Mesenchymal stem cell (in vitro differentiated cells and primary cell): Measurements from ENCODE around the gene FBXO31.

Experiments
- DNase-seq: peaks from one replicate; pipeline ENCODE4 v3.0.0-alpha.2; 2013
- H2AFZ ChIP-seq: one replicate; pipeline ENCODE4 v1.6.1; 2013; ENCODE audit warnings: low read depth, mild to moderate bottlenecking, control low read depth, inconsistent platforms, low read length, moderate library complexity
- H2AK5ac ChIP-seq: 2 replicates; pipeline ENCODE4 v1.6.1; 2013; ENCODE audit warnings: low read length, moderate library complexity, mild to moderate bottlenecking, inconsistent platforms; ENCODE audit not compliant: severe bottlenecking
- H2BK120ac ChIP-seq: one replicate; pipeline ENCODE4 v1.6.1; 2013; ENCODE audit warnings: low read depth, mild to moderate bottlenecking, inconsistent platforms, low read length, moderate library complexity
- H2BK12ac ChIP-seq, 2 experiments: one replicate each; pipeline ENCODE4 v1.6.1; 2013; ENCODE audit warnings: inconsistent platforms in 2 of 2, low read length in 2 of 2, mild to moderate bottlenecking in 2 of 2, moderate library complexity in 2 of 2, control low read depth in 1 of 2
- H2BK15ac ChIP-seq: one replicate; pipeline ENCODE4 v1.6.1; 2013; ENCODE audit warnings: mild to moderate bottlenecking, low read depth, inconsistent platforms; ENCODE audit not compliant: poor library complexity, severe bottlenecking
- H2BK5ac ChIP-seq: 2 replicates; pipeline ENCODE4 v1.6.1; 2013; ENCODE audit warnings: low read depth, mild to moderate bottlenecking, low read length, control low read depth, inconsistent platforms; ENCODE audit not compliant: poor library complexity, severe bottlenecking
- H3K14ac ChIP-seq, 2 experiments: one replicate each; pipeline ENCODE4 v1.6.1; 2013; ENCODE audit warnings: inconsistent platforms in 2 of 2, low read length in 2 of 2, control low read depth in 1 of 2, mild to moderate bottlenecking in 1 of 2, moderate library complexity in 1 of 2
- H3K18ac ChIP-seq, 2 experiments: one replicate each; pipeline ENCODE4 v1.6.1; 2013; ENCODE audit warnings: inconsistent platforms in 2 of 2, low read length in 2 of 2, control low read depth in 1 of 2, low read depth in 1 of 2, mild to moderate bottlenecking in 1 of 2
- H3K23ac ChIP-seq, 2 experiments: one replicate each; pipeline ENCODE4 v1.6.1; 2013; ENCODE audit warnings: inconsistent platforms in 2 of 2, low read length in 2 of 2, mild to moderate bottlenecking in 2 of 2, moderate library complexity in 2 of 2, control low read depth in 1 of 2
- H3K27ac ChIP-seq: 2 replicates; pipeline ENCODE4 v1.5.1; 2013; ENCODE audit warnings: mild to moderate bottlenecking, moderate library complexity, low read length, control low read depth, inconsistent platforms; ENCODE audit not compliant: poor library complexity, severe bottlenecking
- H3K27me3 ChIP-seq, 2 experiments: 2 replicates each; pipeline versions ENCODE4 v1.6.1 to v1.7.0; 2013; ENCODE audit warnings: low read length in 2 of 2, mild to moderate bottlenecking in 2 of 2, moderate library complexity in 2 of 2, control low read depth in 1 of 2, inconsistent platforms in 1 of 2; ENCODE audit not compliant: control insufficient read depth in 1 of 2, insufficient read depth in 1 of 2
- H3K36me3 ChIP-seq, 2 experiments: 2 replicates each; pipeline versions ENCODE4 v1.6.1 to v1.7.0; 2013; ENCODE audit warnings: low read length in 2 of 2, control low read depth in 1 of 2, inconsistent platforms in 1 of 2, low read depth in 1 of 2, mild to moderate bottlenecking in 1 of 2; ENCODE audit not compliant: insufficient read depth in 2 of 2, control insufficient read depth in 1 of 2
- H3K4ac ChIP-seq, 2 experiments: one replicate each; pipeline ENCODE4 v1.6.1; 2013; ENCODE audit warnings: inconsistent platforms in 2 of 2, low read length in 2 of 2, mild to moderate bottlenecking in 2 of 2, moderate library complexity in 2 of 2, control low read depth in 1 of 2, low read depth in 1 of 2
- H3K4me1 ChIP-seq: 2 replicates; pipeline ENCODE4 v1.6.1; 2013; ENCODE audit warnings: low read depth, low read length, control low read depth; ENCODE audit not compliant: control insufficient read depth, insufficient read depth
- H3K4me2 ChIP-seq: 2 replicates; pipeline ENCODE4 v1.6.1; 2013; ENCODE audit warnings: low read length, mild to moderate bottlenecking, inconsistent platforms; ENCODE audit not compliant: poor library complexity, severe bottlenecking
- H3K4me3 ChIP-seq, 2 experiments: 2 replicates each; pipeline versions ENCODE4 v1.5.1 to v1.7.0; 2013; ENCODE audit warnings: low read length in 2 of 2, mild to moderate bottlenecking in 2 of 2, control low read depth in 1 of 2, low read depth in 1 of 2; ENCODE audit not compliant: insufficient read depth in 1 of 2
- H3K79me1 ChIP-seq: replicated peaks from 2 replicates; pipeline ENCODE4 v1.6.1; 2013; ENCODE audit warnings: mild to moderate bottlenecking, control low read depth, low read length, inconsistent platforms; ENCODE audit not compliant: poor library complexity, severe bottlenecking
- H3K9ac ChIP-seq: 2 replicates; pipeline ENCODE4 v1.7.0; 2013; ENCODE audit warnings: mild to moderate bottlenecking, low read length, moderate library complexity
- H3K9me3 ChIP-seq: 2 replicates; pipeline ENCODE4 v1.7.0; 2013; ENCODE audit warnings: mild to moderate bottlenecking, low read length; ENCODE audit not compliant: control insufficient read depth
- H4K8ac ChIP-seq: one replicate; pipeline ENCODE4 v1.6.1; 2013; ENCODE audit warnings: inconsistent platforms, mild to moderate bottlenecking, low read length, moderate library complexity
- H4K91ac ChIP-seq: one replicate; pipeline ENCODE4 v1.6.1; 2013; ENCODE audit warnings: mild to moderate bottlenecking, low read length, inconsistent platforms
- WGBS: methylation state at CpG from one replicate; pipeline ENCODE4 v1.1.7; 2013; ENCODE audit warnings: mixed read lengths; 5-methylcytosine and 5-hydroxymethylcytosine counted together

The FBXO31 gene

DNA sequence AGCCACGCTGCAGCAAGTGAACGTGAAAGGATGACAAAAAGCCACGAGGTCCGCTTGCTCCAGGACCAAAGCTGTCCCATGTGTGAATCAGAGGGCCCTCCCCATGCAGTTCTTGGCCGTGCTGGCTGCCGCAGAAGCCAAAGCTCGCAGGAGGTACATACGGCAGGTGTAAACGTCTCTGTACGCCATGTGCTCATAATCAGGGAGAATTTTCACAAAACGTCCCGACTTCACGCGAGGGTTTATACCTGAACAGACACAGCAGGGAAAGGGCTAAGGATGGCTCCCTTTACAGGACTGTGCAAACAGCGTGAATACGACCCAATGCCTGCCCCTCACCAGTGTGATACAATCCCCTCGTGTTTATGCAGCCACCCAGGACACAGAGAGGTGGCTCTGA is 25.3 kb downstream of the FBXO31 start:
- peaks cover 50 to 78% of the 10 kb centered on the region in 2 experiments for H3K36me3 ChIP-seq
- H2AK5ac ChIP-seq: no peak overlapping the region
- no peak overlapping the region for H4K8ac ChIP-seq
- H3K4me2 ChIP-seq: no peak overlapping the region
- H3K27me3 ChIP-seq: no peaks in the 10 kb centered on the region
- no peak overlapping the region for H2BK5ac ChIP-seq
- no peak overlapping the region for H2AFZ ChIP-seq
- peaks cover 55% of the 10 kb centered on the region for H3K79me1 ChIP-seq
- H3K27ac ChIP-seq: no peak overlapping the region
- peaks cover 15% of the 10 kb centered on the region for H3K4me1 ChIP-seq
- H3K4ac ChIP-seq: no peak overlapping the region
- no peak overlapping the region for H3K9ac ChIP-seq
- H2BK12ac ChIP-seq: no peak overlapping the region
- no peak overlapping the region for H2BK15ac ChIP-seq
- no peak overlapping the region for H3K14ac ChIP-seq
- no peak overlapping the region for H3K18ac ChIP-seq
- no peak overlapping the region for H4K91ac ChIP-seq
- no peaks in the 10 kb centered on the region for H3K9me3 ChIP-seq
- H2BK120ac ChIP-seq: no peak overlapping the region
- no peak for DNase-seq
- H3K23ac ChIP-seq: no peak overlapping the region
- 98% methylated on average over 17 of the region's 17 CpGs for WGBS
- no peak overlapping the region for H3K4me3 ChIP-seq

DNA sequence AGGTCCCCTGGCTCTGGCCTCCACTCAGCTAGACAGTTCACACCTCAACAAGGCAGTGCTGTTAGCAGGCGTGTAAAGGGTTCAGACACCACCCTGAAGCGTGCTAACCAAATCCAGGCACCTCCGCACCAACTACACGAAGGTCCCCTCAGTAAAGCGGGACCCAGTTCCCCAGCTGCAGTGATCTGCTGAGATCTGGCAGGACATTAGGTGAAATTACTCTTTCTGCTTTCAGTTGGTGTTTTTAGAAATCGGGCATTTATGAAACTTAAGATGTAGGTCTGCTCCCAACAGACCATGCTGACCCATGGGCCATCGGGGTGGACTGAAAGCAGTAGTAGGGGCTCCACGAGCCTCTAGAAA is 27.1 kb downstream of the FBXO31 start:
- Histone ChIP-seq H2BK120ac (no peak overlapping the region), H2AK5ac (no peak overlapping the region), H3K79me1 (peaks cover 55% of the 10 kb centered on the region), H3K4me1 (peaks cover 14% of the 10 kb centered on the region), H2BK12ac (no peak overlapping the region), H2BK15ac (no peak overlapping the region), H4K91ac (no peak overlapping the region), H2BK5ac (no peak overlapping the region), H2AFZ (no peak overlapping the region), H3K27ac (no peak overlapping the region), H3K14ac (no peak overlapping the region), H3K4ac (no peak overlapping the region), H3K27me3 (no peaks in the 10 kb centered on the region), H3K18ac (no peak overlapping the region), H3K36me3 (peaks cover 55 to 80% of the 10 kb centered on the region in 2 experiments), H3K23ac (no peak overlapping the region), H4K8ac (no peak overlapping the region), H3K9me3 (no peaks in the 10 kb centered on the region), H3K9ac (no peak overlapping the region), H3K4me2 (no peak overlapping the region), H3K4me3 (no peak overlapping the region)
- WGBS: 96% methylated on average over 8 of the region's 8 CpGs
- DNase-seq: no peak

DNA sequence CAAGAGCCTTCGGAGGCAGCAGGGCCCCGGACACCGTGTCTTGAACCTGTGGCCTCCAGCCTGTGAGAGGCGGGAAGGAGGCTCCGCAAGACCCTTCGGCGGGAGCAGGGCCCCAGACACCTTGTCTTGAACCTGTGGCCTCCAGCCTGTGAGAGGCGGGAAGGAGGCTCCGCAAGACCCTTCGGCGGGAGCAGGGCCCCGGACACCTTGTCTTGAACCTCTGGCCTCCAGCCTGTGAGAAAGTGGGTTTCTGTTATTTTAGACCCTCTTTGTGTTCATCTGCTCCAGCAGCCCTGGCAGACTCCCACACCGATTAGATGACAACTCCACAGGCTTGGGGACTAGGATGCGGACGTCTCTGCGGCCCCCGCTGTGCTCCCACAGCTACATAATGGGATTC is 30.0 kb downstream of the FBXO31 start:
- Histone ChIP-seq H3K23ac (no peak overlapping the region), H2AFZ (no peak overlapping the region), H2BK15ac (no peak overlapping the region), H3K4me2 (no peak overlapping the region), H3K9ac (no peak overlapping the region), H3K4ac (no peak overlapping the region), H2AK5ac (no peak overlapping the region), H3K14ac (no peak overlapping the region), H4K8ac (no peak overlapping the region), H3K4me1 (peaks cover 7% of the 10 kb centered on the region), H3K4me3 (no peak overlapping the region), H4K91ac (no peak overlapping the region), H2BK12ac (no peak overlapping the region), H3K9me3 (no peaks in the 10 kb centered on the region), H3K79me1 (peaks cover 45% of the 10 kb centered on the region), H3K36me3 (peaks cover 40 to 55% of the 10 kb centered on the region in 2 experiments), H3K27me3 (no peaks in the 10 kb centered on the region), H2BK5ac (no peak overlapping the region), H2BK120ac (no peak overlapping the region), H3K18ac (no peak overlapping the region), H3K27ac (no peak overlapping the region)
- DNase-seq: no peak
- 95% methylated on average over 11 of the region's 17 CpGs for WGBS

DNA sequence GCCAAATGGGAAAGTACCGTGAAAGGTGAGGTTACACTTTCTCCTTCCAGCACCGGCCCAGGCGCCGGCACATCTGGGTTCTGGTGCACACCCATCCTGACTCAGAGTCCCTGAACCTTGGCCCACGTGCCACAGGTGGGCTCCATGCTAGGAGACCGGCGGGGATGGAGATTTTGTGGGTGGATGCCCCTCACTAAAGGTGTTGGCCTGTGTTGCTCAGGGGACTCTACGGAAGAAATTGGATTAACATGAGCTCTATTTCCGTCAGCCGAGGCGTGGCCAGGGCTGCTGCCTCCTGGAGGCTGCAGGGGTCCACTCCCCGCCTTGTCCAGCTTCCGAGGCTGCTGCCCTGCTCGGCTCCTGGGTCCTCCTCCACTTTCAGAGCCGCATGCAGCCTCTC is 30.8 kb downstream of the FBXO31 start:
- no peak overlapping the region for H3K4me2 ChIP-seq
- DNase-seq: no peak
- H3K4ac ChIP-seq: no peak overlapping the region
- H2BK15ac ChIP-seq: no peak overlapping the region
- H2BK12ac ChIP-seq: no peak overlapping the region
- no peaks in the 10 kb centered on the region for H3K27me3 ChIP-seq
- H3K9ac ChIP-seq: no peak overlapping the region
- H4K91ac ChIP-seq: no peak overlapping the region
- H3K79me1 ChIP-seq: peaks cover 48% of the 10 kb centered on the region
- H2BK5ac ChIP-seq: no peak overlapping the region
- no peak overlapping the region for H2BK120ac ChIP-seq
- no peak overlapping the region for H2AFZ ChIP-seq
- H3K36me3 ChIP-seq: peaks cover 38 to 54% of the 10 kb centered on the region in 2 experiments
- no peak overlapping the region for H3K23ac ChIP-seq
- H3K4me1 ChIP-seq: peaks cover 7% of the 10 kb centered on the region
- no peak overlapping the region for H3K4me3 ChIP-seq
- no peaks in the 10 kb centered on the region for H3K9me3 ChIP-seq
- H2AK5ac ChIP-seq: no peak overlapping the region
- WGBS: 96% methylated on average over 15 of the region's 15 CpGs
- no peak overlapping the region for H4K8ac ChIP-seq
- no peak overlapping the region for H3K14ac ChIP-seq
- no peak overlapping the region for H3K27ac ChIP-seq
- H3K18ac ChIP-seq: no peak overlapping the region
